Measurements from ENCODE around the gene KCNQ2.

- TF ChIP-seq CTCF (IDR thresholded peaks at IDR 0.05; ENCODE audit: insufficient read depth, low read length, poor library complexity, severe bottlenecking), result no peak
- no peak for TF ChIP-seq EZH2phosphoT487 (conservative IDR thresholded peaks at IDR 0.05; ENCODE audit: low read length)
These were observed 5.6 kb downstream of the KCNQ2 start for GRCh38 chr20:63466861-63467260.

Data from SU-DHL-6 (cell line).